Body of pancreas (tissue), 4 donors: ENCODE measurements around the gene MEIS3. TPM values are rescaled to one million over a fixed set of nuclear protein-coding genes. Genes with fewer than 3 reads are reported as not detected.
A peak's percentile ranks its signal among the peaks of the same experiment; 100 is the strongest.

Experiments
- ATAC-seq: fragments of 150-250 bp; one replicate; pipeline ENCODE4 v1.9.1; 2016
- DNase-seq, 4 donors: peaks; one replicate each; pipeline ENCODE4 v3.0.0-alpha.2; 2019
- H3K27ac ChIP-seq, 4 donors: fragments of 200-600 bp; sonication (generic); 1 replicate in 3 of 4; 2 replicates in 1 of 4; pipeline versions ENCODE4 v1.5.1 to v1.6.1; 2016 to 2019; ENCODE audit warnings: mild to moderate bottlenecking in 1 of 4, mixed read lengths in 1 of 4, moderate library complexity in 1 of 4
- H3K27me3 ChIP-seq, 2 donors: fragments of 200-600 bp; sonication (generic); one replicate each; pipeline ENCODE4 v1.6.0; 2016; ENCODE audit warnings: mild to moderate bottlenecking in 1 of 2
- H3K36me3 ChIP-seq, 2 donors: fragments of 200-600 bp; sonication (generic); replicated peaks in 1 of 2; 2 replicates each; pipeline ENCODE4 v1.5.1; 2016; ENCODE audit warnings: low read depth in 2 of 2; ENCODE audit not compliant: insufficient read depth in 1 of 2
- H3K4me1 ChIP-seq: fragments of 200-600 bp; sonication (generic); one replicate; pipeline ENCODE4 v1.6.0; 2016
- H3K4me3 ChIP-seq, 2 donors: fragments of 200-600 bp; sonication (generic); 1 replicate in 1 of 2; 2 replicates in 1 of 2; pipeline ENCODE4 v1.5.1; 2016 to 2019
- H3K9me3 ChIP-seq, 3 donors: fragments of 200-600 bp; sonication (generic); 1 replicate in 2 of 3; 2 replicates in 1 of 3; pipeline ENCODE4 v1.5.1; 2016
- POLR2A ChIP-seq, 3 donors: fragments of 450-650 bp; IDR thresholded peaks; one replicate each; pipeline ENCODE4 v1.6.1; 2016; ENCODE audit warnings: antibody characterized with exemption in 3 of 3, mild to moderate bottlenecking in 2 of 3
- WGBS, 2 donors: methylation state at CpG; one replicate each; pipeline ENCODE4 v1.1.5; 2017; 5-methylcytosine and 5-hydroxymethylcytosine counted together
- intact Hi-C: fragments of 100-400 bp; cut with DNase I; formaldehyde crosslinking; loops from one replicate; pipeline ENCODE4 v1.15.1; 2023
- total RNA-seq, 2 donors: library from RNA; depleted of rRNA; stranded (reverse); fragments of >200 nt; gene quantifications; one replicate each; pipeline ENCODE4 v1.1.0, GENCODE V29; 2016
- TF ChIP-seq, protein P1 (sequence below), 7 experiments: fragments of 450-650 bp in 4 of 7; fragments of 200-600 bp in 3 of 7; sonication (generic) in 3 of 7; IDR thresholded peaks; one replicate each; pipeline ENCODE4 v1.5.1; 2016 to 2019; ENCODE audit warnings: antibody characterized with exemption in 7 of 7

MEIS3 gene
- total RNA-seq, 2 donors from 2014 or later = 1.3 to 2.3 TPM

GRCh38 chr19:47408156-47408938, 11.0 kb downstream of the MEIS3 start:
- H3K27me3 ChIP-seq = no peaks in the 10 kb centered on the region
- ATAC-seq = no peak
- DNase-seq = no peak

GRCh38 chr19:47407417-47407774, 11.9 kb downstream of the MEIS3 start:
- Histone ChIP-seq H3K9me3 (no peaks in the 10 kb centered on the region), H3K4me1 (no peaks in the 10 kb centered on the region), H3K36me3 (no peaks in the 10 kb centered on the region), H3K27ac (no peak overlapping the region), H3K27me3 (no peaks in the 10 kb centered on the region), H3K4me3 (no peak overlapping the region)
- TF ChIP-seq POLR2A (IDR thresholded peaks at IDR 0.05) = no peak
- TF ChIP-seq, protein P1, sequence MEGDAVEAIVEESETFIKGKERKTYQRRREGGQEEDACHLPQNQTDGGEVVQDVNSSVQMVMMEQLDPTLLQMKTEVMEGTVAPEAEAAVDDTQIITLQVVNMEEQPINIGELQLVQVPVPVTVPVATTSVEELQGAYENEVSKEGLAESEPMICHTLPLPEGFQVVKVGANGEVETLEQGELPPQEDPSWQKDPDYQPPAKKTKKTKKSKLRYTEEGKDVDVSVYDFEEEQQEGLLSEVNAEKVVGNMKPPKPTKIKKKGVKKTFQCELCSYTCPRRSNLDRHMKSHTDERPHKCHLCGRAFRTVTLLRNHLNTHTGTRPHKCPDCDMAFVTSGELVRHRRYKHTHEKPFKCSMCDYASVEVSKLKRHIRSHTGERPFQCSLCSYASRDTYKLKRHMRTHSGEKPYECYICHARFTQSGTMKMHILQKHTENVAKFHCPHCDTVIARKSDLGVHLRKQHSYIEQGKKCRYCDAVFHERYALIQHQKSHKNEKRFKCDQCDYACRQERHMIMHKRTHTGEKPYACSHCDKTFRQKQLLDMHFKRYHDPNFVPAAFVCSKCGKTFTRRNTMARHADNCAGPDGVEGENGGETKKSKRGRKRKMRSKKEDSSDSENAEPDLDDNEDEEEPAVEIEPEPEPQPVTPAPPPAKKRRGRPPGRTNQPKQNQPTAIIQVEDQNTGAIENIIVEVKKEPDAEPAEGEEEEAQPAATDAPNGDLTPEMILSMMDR (IDR thresholded peaks at IDR 0.05) = no peak
- intact Hi-C loops = no loop called here
- WGBS, 2 donors = 13 to 17% methylated on average over 3 to 14 of the region's 14 CpGs
- no peak for ATAC-seq
- no peak for DNase-seq

More at GRCh38 chr19:47408156-47408938, 11.0 kb downstream of the MEIS3 start:
- intact Hi-C loops = no loop called here
- Histone ChIP-seq H3K27ac (no peak overlapping the region), H3K4me1 (no peaks in the 10 kb centered on the region), H3K4me3 (no peak overlapping the region), H3K36me3 (no peaks in the 10 kb centered on the region), H3K9me3 (no peaks in the 10 kb centered on the region)
- no peak for TF ChIP-seq POLR2A (IDR thresholded peaks at IDR 0.05)
- TF ChIP-seq, protein P1 (IDR thresholded peaks at IDR 0.05) = no peak
- WGBS, 2 donors = 70 to 76% methylated on average over 14 of the region's 14 CpGs

GRCh38 chr19:47406711-47407416, 12.5 kb downstream of the MEIS3 start:
- H3K4me1 ChIP-seq = no peaks in the 10 kb centered on the region
- no peak for TF ChIP-seq POLR2A (IDR thresholded peaks at IDR 0.05)
- TF ChIP-seq, protein P1 (IDR thresholded peaks at IDR 0.05) = no peak
- H3K36me3 ChIP-seq = no peaks in the 10 kb centered on the region
- H3K27me3 ChIP-seq = no peaks in the 10 kb centered on the region
- H3K9me3 ChIP-seq = no peaks in the 10 kb centered on the region
- ATAC-seq (peak; percentile 52), DNase-seq (peak in 1 of 4 donors; percentile 42)
- 10 to 24% methylated on average over 13 to 47 of the region's 47 CpGs for WGBS, 2 donors
- intact Hi-C loops = no loop called here
- H3K27ac ChIP-seq = no peak overlapping the region
- no peak overlapping the region for H3K4me3 ChIP-seq

DNA sequence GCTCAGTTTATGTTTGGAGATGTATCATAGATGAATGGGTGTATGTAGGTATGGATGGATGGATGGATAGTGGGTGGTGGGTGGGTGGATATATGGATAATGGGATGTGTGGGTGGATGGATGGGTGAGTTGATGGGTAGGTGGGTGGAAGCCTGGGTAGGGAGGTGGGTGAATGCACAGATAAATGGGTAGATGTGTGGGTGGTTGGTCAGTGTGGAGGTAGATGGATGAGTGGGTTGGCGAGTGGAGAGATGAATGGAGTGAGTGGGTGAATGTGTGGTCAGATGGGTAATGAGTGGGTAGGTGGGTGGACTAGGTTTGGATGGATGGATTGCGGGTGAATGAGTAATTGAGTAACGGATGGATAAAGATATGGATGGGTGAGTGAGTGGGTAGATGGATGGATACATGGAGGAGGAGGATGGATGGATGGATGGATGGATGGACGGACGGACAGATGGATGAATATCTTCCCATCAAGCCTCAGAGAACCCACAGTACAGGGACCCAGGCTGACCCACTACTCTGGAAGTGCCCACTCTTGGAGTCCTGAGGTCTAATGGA, 13.4 kb downstream of the MEIS3 start:
- no peaks in the 10 kb centered on the region for H3K36me3 ChIP-seq
- TF ChIP-seq POLR2A (IDR thresholded peaks at IDR 0.05) = no peak
- TF ChIP-seq, protein P1 (IDR thresholded peaks at IDR 0.05) = no peak
- intact Hi-C loops = no loop called here
- no peaks in the 10 kb centered on the region for H3K9me3 ChIP-seq
- no peak overlapping the region for H3K27ac ChIP-seq
- no peak overlapping the region for H3K4me3 ChIP-seq
- DNase-seq = no peak
- no peak for ATAC-seq
- WGBS, 2 donors = 78 to 80% methylated on average over 5 of the region's 5 CpGs
- H3K27me3 ChIP-seq = no peaks in the 10 kb centered on the region
- H3K4me1 ChIP-seq = no peaks in the 10 kb centered on the region
